ENCODE results near the gene FREM2.

FREM2 gene

DNA sequence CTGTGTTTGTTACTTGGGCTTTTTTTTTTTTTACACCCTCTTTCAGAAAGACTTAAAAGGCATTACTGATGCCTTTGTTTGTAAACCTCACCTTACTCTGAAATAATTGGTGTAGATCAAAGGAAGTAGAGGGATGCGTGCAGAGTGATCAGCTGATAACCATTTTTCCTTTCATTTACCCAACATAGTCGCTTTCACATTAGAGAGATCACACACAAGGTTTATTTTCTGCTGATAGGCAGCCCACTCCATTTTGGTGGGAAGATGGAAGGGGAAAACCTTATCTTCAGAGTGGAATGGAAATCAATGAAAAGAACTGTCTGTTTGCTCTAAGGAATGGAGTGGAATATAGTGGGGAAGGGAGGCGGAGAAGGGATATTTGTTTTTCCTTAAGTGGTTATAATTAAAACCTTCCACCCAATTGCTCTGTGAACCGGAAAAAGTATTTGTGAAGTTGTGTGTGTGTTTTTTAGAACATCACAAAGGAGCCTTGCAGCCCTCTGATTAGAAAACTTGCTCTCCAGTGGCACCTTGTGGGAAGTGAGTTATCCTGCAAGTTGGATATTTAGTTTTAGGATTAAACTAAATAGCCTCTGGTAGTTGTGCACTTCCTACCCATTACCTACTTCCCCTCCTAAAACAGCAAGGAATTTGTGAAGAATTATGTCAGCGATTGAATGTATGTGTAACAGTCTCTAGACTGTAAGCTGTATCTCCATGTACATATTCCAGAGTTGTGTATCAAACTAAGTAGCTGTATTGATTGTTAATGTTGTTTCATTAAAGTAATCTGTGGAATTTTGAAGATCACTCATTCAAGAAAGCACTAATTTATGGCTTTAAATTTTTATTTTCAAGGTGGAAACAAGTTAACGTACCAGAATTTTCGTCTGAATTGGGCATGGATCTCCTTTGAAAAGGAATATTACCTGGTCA is 76.8 kb downstream of the FREM2 start:
- DNase-seq (ENCODE audit: low read depth), result peak; percentile 22

DNA sequence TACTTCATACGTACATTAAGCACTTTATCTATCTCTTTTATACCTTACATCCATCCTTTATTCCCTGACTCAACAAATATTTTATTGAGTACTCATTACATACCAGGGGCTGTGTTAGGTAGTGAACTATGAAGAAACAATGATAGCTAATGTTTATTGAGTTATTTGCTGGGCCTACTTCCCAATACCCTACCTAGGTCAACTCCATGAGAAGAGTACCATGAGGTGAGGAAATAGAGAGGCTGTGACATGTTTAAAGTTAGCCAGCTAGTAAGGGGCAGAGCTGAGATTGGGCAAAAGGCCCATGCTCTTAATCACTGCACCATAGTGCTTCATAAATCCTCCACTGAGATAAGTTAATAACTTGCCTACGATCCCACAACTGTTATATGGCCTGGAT is 79.9 kb downstream of the FREM2 start:
- DNase-seq (ENCODE audit: low read depth), result no peak

DNA sequence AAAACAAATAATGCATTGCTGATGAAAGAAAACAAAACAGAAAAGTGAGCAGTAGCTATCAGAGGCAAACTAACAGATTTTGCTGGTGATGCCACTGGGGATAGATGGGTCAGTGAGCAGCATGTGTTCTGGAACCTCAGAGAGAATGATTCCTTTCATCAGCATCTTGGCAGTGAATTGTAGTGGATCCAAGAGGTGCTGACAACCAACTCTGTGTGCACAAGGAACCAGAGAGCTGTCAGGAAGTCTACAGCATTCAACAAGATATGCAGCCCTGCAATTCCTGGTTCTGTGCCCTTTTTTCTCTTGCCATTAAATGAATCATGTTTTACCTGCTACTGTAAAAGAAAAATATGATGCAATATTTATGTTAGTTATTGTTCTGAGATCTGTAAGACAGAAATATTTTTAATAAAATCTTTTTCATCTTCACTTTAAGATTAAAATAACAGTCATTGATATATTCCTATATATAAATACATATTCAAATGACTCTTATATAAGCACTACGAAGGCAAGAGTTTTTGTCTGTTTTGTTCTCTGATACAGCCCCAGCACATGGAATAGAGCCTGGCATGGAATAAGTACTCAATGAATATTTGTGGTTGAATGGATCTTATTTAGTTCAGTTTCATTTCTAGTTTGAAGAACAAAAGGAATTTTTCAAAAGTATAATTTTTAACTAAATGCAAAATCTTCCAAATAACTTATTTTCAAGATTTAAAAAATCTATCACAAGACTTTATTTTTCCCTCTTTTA is 80.8 kb downstream of the FREM2 start:
- DNase-seq (ENCODE audit: low read depth), result no peak

DNA sequence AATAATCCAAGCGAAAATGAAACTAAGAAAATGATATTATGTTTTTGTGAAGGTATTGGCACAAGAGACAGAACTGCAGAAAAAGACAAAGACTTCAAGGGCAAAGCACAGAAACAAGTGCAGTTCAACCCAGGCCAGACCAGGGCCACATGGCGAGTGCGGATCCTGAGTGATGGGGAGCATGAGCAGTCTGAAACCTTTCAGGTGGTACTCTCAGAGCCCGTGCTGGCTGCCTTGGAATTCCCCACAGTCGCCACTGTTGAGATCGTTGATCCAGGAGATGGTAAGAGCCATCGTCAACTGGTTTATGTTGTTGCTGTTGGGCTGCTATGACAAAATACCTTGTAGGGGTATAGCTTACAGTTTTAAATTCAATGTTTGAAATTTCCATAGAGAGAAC is 82.6 kb downstream of the FREM2 start:
- DNase-seq (ENCODE audit: low read depth), result no peak

DNA sequence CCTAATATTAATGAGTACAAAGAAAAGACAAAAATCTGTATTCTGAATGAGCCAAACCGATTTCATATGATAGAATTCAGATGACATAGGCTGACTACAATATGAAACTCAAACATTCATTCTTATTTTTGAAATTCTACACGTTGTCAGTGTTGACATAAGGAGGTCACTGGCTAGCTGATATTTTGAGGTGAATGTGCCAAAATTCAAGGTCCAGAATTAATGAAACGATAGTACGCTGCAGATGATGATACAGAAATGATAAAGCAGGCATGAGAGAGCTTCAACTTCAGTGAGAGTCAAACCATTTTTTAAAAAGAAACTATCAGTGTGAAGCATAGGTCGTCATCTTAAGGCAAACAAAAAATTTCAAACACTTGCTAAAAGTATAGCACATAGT is 88.2 kb downstream of the FREM2 start:
- DNase-seq (ENCODE audit: low read depth), result no peak

DNA sequence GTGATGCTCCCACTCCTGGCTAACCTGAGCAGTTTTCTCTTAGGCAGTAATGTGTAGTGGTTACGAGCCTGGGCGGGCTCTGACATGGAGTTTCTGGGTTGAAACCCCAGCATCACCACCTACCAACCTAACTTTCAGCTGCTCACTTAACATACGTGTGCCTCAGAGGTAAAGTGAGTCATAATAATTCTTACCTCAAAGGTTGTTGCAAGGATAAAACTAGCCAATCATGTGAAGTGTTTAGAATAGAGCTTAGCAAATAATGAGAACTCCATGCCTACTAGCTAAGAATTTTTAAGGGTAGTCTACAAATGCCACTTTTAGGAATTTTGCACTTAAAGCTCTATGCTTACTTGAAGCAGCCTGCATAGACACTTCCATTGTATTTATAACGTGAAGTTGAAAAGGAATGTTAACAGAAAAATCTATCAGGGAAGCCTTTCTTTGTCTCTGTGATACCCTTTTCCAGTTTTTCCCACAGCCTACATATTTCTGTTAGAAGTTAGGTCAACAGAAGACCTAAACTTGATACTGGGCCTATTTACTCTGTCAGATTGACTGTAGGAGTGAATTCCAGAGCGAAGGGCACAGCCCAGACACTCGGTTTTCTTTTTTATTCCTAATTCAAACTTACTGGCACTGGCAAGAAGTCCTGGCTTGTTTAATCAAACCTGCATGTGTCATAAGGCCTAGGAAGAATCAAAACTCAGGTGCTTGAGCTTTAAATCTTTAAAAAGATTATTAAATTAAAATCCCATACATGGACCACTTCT is 90.7 kb downstream of the FREM2 start:
- no peak for DNase-seq (ENCODE audit: low read depth)

DNA sequence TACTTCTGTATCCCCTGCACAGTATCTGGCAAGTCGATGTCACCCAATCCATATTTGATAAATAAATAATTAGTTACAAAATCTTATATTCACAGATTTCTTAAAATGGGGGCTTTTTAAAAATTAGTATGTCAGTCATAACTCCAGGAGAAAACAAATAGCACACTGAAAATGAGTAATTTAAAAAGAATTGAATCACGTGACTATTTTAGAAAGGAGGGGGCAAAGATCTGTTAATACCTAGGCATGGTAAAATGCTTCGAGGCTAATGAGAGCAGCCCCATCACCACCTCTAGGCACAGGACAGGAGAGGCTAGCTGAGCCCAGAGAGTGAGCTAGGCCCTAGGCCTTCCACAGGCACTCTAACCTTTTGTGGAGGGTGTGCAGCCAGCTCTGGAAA is 94.7 kb downstream of the FREM2 start:
- no peak for DNase-seq (ENCODE audit: low read depth)

DNA sequence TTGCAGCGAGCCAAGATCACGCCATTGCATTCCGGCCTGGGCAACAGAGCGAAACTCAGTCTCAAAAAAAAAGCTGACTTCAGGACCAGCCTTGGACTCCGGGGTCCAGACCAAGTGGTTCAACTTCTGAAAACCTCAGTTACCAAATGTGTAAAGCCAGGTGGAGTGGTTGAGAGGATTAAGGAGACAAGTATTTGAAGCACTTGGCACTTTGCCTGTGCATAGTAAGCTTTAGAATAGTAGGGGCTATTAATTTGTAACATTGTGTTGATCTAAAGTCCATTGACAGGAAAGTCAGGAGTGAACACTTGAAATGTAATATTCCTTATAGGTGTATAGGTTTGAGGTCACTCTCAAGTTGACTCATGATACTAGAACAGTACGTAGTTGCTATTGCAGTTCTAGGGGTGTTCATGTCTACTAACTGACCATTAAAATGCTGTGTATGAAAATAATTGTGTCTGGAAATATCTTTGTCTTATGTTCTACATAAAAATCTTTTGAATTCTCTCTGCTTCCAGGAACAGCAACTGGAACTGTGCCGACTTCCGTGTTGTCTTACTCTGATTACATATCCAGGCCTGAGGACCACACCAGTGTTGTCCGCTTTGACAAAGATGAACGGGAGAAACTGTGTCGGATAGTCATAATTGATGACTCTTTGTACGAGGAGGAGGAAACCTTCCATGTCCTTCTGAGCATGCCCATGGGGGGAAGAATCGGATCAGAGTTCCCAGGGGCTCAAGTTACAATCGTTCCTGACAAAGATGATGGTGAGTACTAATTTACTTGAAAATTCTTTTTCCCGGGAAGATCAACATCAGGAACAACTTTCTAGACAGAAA is 97.4 kb downstream of the FREM2 start:
- DNase-seq (ENCODE audit: low read depth), result no peak

DNA sequence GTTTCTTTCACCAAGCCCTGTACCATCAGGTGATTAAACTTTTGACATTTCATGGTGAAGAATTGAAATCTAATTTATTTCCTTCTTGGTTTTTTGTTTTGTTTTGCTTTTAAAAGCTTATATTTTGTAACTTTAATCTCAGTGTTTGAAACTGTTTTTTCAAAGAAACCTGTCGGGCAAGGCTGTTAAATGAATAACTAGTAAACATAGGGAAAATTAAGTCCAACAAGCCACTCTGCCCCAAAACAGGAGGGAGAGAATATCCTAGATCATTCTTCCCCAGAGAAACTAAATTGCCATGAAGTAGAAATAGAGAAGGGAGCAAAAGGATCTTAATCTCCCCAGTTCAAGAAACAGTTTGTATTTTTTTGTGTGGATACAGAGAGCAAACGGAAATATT is 98.2 kb downstream of the FREM2 start:
- DNase-seq (ENCODE audit: low read depth), result no peak

DNA sequence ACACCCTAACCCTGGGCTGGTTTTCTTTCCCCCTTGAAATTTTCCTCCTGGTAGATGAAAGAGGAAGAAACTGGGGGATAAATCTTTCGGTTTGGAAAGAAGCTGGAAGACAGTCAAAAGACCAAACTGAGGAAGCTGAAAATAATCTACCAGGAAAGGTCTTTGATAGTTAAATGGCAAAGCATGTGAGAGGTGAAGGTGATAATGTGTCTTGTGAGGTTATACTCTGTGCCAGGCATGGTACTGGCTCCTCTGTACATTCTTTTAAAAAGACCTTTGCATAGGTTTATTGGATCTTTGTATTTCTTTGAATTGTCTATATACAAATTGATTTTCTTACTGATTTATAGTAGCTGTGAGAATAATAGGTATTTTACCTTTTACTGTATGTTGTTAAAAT is 98.6 kb downstream of the FREM2 start:
- DNase-seq (ENCODE audit: low read depth), result no peak

DNA sequence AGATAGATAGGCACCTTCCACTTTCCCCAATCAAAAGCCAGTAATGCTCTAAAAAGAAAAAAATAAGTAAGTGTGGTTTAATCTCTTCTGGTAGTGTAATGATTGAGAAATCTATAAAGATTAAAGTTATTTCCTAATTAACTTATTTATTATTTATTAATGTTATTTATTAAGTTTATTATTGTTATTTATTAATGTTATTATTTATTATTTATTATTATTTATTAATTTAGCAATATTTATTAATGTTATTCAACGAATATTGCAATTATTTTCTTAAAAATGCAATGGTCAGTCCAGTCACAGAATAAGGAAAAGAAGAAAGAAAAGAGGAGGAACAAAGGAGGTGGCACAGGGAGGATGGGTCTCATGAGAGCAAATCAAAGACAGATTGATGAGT is 100.7 kb downstream of the FREM2 start:
- DNase-seq (ENCODE audit: low read depth), result no peak

DNA sequence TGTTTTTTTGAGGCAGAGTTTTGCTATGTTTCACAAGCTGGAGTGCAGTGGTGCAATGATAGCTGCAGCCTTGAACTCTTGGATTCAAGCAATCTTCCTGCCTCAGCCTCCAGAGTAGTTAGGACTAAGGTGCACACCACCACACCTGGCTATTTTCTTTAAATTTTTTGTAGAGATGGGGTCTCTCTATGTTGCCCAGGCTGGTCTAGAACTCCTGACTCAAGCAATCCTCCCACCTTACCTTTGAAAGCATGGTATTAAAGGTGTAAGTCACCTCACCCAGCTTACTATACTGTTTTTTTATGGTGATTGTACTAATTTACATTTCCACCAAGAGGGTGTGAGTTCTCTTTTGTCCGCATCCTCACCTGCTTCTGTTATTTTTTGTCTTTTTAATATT is 110.0 kb downstream of the FREM2 start:
- DNase-seq (ENCODE audit: low read depth), result no peak

DNA sequence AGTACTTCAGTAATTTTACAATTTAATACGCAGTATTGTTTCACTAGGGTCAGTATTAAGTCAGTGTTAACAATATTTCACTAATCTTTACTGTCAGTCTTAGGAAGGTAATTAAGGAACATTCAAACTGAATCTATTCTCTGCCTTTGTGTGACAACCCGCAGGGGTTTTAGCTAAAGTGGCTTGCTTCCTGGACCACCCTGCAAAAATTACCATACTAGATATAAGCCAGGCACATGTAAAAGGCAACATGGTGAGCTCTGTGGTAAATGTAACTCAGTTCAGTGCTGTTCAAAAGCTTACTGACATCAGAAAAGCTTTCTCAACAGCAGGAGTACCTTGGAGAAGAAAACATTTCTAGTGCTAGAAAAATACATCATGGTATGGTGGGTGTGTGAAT is 116.7 kb downstream of the FREM2 start:
- no peak for DNase-seq (ENCODE audit: low read depth)

DNA sequence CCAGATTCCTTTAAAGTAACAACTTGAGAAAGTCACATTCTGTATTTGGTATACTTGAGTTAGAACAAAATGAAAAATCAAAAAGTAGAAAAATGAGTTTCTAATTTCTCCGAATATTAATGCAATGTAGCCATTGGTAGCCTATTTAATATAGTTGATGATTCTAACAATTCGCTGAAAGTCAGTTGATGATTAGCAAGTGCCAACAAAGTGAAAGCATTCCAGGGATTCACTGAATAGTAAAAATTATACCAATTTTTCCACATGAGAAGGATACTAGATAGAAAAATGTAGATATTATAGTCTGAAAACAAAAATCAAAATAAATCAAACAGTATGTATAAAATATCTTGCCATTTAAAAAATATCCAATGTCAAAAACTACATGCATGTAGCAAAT is 117.2 kb downstream of the FREM2 start:
- no peak for DNase-seq (ENCODE audit: low read depth)

DNA sequence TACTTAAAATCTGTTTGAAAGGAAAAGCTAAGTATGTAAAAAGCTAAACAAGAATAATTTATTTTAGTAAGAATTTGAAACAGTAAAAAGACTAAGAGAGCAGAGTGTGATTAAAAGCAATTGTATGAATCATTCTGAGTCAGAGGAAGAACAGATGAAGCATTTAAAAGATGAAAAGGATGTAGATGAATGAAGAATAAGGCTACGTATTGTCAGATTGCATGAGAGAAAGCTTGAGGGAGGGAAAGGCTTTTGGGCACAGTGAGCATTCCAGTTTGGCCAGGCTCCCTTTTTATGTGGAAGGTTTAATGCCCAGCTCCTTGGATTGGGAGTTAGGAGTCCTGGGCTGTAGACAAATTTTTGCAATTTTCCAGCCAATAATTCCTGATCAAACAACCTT is 117.7 kb downstream of the FREM2 start:
- no peak for DNase-seq (ENCODE audit: low read depth)

DNA sequence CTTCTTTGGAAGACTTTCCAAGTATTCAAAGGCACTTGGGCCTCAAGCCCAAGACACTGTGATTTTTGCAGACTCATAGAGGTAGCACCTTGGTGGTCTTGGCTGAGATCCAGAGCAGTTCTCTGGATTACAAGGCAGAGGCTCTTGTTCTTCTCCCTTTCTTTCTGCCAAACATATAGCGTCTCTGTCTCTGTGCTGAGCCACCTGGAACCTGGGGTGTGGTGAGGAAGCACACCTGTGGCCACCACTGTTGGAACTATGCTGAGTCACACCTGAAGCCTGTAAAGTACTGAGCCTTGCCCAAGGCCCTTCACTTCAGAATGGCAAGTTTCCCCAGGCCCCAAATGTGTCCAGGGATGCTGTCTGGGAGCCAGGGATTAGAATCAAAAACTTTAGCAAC is 127.5 kb downstream of the FREM2 start:
- DNase-seq (ENCODE audit: low read depth), result no peak

DNA sequence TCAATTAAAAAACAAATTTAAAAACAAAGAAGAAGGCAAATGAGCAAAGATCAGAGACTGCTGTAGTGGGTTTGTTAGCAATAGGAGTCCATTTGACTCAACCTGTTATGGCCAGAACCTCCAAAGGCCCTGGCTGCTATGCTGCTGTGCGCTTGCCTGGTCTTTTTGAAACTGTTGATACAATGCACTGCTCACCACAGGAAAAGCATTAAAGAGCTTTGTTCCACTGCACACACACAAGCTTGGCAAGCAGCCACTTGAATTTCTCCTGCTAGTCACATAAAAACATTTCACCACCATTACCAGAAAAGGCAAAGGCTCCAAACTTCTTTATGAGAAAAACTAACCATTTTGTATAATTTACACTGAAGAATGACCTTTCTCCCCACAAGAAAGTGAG is 132.2 kb downstream of the FREM2 start:
- no peak for DNase-seq (ENCODE audit: low read depth)

DNA sequence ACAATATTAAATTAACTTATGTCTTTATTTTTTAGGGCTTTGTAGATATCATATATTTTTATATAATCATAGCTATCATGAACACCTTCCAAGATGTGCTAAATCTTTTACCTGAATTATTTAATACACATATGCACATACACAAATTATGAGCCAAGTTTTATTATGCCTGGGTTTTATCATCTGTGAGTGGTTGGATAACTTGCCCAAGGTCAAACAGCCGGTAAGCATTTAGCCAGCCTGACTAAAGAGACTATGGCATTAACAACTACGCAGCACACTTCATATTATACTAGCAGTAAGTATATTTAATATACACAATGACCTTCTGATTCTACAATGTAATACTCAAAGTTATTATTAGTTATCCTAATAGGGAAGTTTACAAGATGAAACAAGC is 132.7 kb downstream of the FREM2 start:
- no peak for DNase-seq (ENCODE audit: low read depth)

DNA sequence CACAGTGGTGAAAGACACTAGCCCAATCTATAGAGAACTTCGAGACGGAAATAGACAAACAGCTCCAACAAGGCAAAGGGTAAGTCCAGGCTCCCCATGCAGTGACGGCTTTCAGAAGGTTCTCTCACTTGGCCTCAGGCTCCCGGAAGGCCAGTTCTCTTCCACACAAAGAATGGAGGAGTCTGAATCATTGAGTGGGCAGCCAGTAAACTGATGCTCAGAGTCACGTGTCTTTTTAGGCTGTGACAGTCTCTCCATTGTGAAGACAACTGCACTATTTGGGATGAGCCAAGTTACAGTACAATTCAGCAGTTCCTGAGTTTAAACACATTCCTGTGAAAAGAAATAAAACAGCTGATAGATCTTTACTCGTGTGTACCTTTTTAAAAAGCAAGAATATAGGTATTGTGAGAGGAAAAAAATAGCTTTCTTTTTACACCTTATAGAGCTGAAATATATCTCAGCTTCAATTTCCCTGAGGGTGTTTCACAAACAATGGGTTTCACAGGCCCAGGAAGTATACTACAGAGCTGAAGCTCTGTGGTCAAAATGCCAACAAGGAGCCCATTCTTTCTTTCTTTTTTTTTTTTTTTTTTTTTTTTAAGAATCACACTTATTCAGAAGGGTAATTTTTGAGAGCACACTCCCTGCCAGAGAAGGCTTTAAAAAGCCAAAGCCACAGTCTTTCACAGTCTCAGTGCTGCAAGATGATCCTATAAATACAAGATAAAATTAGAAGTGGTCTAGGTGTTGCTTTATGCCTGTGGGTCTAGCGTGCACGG is 135.1 kb downstream of the FREM2 start:
- peak; percentile 2 for DNase-seq (ENCODE audit: low read depth)

DNA sequence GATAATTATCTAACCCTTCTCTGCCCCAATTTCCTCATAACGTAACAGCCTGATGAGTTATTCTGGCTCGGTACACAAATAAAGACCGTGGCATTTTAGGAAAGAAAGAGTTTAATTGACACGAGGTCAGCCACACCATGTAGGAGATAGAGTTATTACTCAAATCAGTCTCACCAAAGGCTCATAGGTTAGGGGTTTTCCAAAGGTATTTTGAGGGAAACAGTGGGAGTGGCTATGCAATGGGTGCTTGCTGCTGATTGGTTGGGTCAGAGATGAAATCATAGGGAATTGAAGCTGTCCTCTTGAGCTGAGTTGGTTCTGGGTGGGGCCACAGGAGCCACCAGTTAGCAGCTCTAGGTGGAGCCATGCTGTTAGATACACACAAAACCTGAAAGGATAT is 137.5 kb downstream of the FREM2 start:
- DNase-seq (ENCODE audit: low read depth), result no peak

Data from EH (cell line).